Measurements from ENCODE around the gene CEP44.

The CEP44 gene

DNA sequence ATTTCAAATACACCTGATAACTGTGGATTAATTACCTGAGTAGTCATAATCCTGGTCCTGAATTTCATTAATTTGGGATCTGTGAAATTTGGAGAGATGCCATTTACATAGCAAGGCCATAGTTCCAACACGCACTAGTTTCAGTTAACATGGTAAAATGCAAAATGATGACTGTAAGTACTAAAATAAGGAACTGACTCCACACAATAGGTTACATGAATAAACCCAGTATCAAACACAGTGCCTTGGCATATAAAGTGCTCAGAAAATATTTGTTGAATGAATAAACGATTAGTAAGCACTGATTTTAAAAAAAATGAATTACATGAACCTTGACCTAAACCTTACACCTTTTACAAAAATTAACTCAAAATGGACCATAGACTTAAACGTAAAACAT, 9.3 kb upstream of the CEP44 start:
- TF ChIP-seq TAF1 (IDR thresholded peaks at IDR 0.05; ENCODE audit: borderline replicate concordance, insufficient read depth, low read length) (no peak), REST (IDR thresholded peaks at IDR 0.05; ENCODE audit: insufficient read depth in 1 of 2, low read depth in 2 of 2, low read length in 2 of 2) (no peak), POLR2AphosphoS5 (IDR thresholded peaks at IDR 0.05; ENCODE audit: low read depth, low read length) (no peak), FOXP2 (optimal IDR thresholded peaks at IDR 0.05; ENCODE audit: borderline replicate concordance, extremely low read depth, extremely low read length, insufficient read depth) (no peak), SIN3A (IDR thresholded peaks at IDR 0.05; ENCODE audit: borderline replicate concordance, insufficient read depth, low read length) (no peak)

- no peak for TF ChIP-seq FOXP2 (optimal IDR thresholded peaks at IDR 0.05; ENCODE audit: borderline replicate concordance, extremely low read depth, extremely low read length, insufficient read depth)
- no peak for TF ChIP-seq SIN3A (IDR thresholded peaks at IDR 0.05; ENCODE audit: borderline replicate concordance, insufficient read depth, low read length)
- no peak for TF ChIP-seq POLR2AphosphoS5 (IDR thresholded peaks at IDR 0.05; ENCODE audit: low read depth, low read length)
- no peak for TF ChIP-seq REST (IDR thresholded peaks at IDR 0.05; ENCODE audit: insufficient read depth in 1 of 2, low read depth in 2 of 2, low read length in 2 of 2)
- TF ChIP-seq TAF1 (IDR thresholded peaks at IDR 0.05; ENCODE audit: borderline replicate concordance, insufficient read depth, low read length), result no peak
These were observed 8.6 kb upstream of the CEP44 start for GRCh38 chr4:174275101-174275500.

DNA sequence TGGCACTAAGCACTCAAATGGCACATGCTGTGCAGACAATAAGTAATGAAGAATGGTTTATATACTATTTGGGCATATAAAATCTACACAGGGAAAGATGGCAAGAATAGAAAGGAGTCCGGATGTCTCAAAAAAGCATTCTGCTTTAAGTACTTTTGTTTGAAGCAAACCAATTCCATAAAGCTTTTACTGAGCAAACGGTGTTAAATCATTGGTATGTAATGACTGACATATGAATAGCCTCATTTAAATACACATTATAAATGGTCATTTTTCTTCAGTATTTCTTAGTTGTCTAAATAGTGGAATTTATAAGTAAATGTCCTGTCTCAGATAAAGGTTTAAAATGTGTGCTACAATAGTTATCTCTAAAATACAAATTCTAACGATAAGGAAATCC, 6.3 kb upstream of the CEP44 start:
- TF ChIP-seq SIN3A (IDR thresholded peaks at IDR 0.05; ENCODE audit: borderline replicate concordance, insufficient read depth, low read length) (no peak), TAF1 (IDR thresholded peaks at IDR 0.05; ENCODE audit: borderline replicate concordance, insufficient read depth, low read length) (no peak), REST (IDR thresholded peaks at IDR 0.05; ENCODE audit: insufficient read depth in 1 of 2, low read depth in 2 of 2, low read length in 2 of 2) (no peak), POLR2AphosphoS5 (IDR thresholded peaks at IDR 0.05; ENCODE audit: low read depth, low read length) (no peak), FOXP2 (optimal IDR thresholded peaks at IDR 0.05; ENCODE audit: borderline replicate concordance, extremely low read depth, extremely low read length, insufficient read depth) (no peak)

GRCh38 chr4:174278467-174278866, 5.2 kb upstream of the CEP44 start:
- TF ChIP-seq POLR2AphosphoS5 (IDR thresholded peaks at IDR 0.05; ENCODE audit: low read depth, low read length) (no peak), TAF1 (IDR thresholded peaks at IDR 0.05; ENCODE audit: borderline replicate concordance, insufficient read depth, low read length) (no peak), FOXP2 (optimal IDR thresholded peaks at IDR 0.05; ENCODE audit: borderline replicate concordance, extremely low read depth, extremely low read length, insufficient read depth) (no peak), REST (IDR thresholded peaks at IDR 0.05; ENCODE audit: insufficient read depth in 1 of 2, low read depth in 2 of 2, low read length in 2 of 2) (no peak), SIN3A (IDR thresholded peaks at IDR 0.05; ENCODE audit: borderline replicate concordance, insufficient read depth, low read length) (no peak)
